Activated CD4-positive, alpha-beta T cell treated with anti-CD3 and anti-CD28 coated beads for 1 hour (primary cell): ENCODE results near the gene PTPRD.

ENCODE experiments used
- DNase-seq: peaks from one replicate; pipeline ENCODE4 v3.0.0-alpha.2; 2020

Gene PTPRD

GRCh38 chr9:8845808-8846207, 1767.0 kb downstream of the PTPRD start:
- DNase-seq = no peak

GRCh38 chr9:8845376-8845775, 1767.4 kb downstream of the PTPRD start:
- no peak for DNase-seq

DNA sequence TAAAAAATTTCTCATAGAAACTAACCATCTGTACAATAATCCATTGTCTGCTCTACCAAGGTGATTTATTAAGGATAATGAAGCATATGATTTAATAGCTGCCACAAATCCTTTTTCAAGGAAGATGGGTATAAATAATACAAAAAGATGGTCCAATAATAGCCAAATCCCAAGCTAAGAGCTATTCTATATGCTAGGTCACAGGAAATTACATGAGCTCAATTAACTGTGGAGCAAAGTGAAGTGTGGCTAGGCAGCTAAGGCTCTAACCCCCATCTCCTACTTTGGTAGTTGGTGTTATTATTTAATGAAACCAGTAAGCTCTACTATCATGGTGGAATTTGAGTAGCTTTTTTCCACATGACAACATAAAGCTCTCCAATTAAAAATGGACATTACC, 1768.3 kb downstream of the PTPRD start:
- DNase-seq = no peak

DNA sequence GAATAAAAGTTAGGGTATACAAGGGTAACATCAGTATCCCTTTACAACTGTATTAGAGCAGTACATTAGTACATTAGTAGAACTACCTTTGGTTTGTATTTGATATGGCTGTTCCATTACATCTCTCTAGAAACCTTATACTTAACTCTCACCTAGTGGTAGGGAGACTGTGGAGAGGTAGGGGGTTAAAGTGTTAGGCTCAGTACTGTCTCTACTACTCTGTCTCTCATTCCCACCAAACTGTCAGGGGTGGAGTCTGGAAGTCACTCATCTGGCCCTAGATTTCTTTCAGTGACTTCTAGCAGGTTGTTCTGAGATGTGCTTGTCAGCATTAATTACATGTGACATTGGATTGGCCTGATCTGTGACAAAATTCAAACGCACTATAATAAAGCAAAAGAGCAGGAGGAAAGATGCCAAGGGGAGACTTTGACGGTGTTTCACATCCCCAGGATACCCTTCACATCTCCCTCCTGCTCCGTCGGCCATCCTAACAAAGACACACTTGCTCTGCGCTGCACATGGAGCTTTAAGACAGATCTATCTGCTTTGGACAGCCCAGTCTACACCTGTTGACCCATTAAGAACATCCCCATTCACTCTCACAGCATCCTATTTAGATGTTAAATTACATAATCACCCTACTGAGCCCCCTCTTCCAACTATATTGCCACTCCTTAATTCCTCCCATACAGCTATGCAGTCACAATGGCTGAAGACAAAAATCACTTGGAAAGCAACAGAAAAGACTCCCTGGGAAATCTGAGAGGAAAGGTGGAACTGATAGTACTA, 1770.2 kb downstream of the PTPRD start:
- no peak for DNase-seq

- DNase-seq = no peak
Observed at GRCh38 chr9:8838136-8838535, 1774.7 kb downstream of the PTPRD start.

- no peak for DNase-seq
Observed at GRCh38 chr9:8835291-8835690, 1777.5 kb downstream of the PTPRD start.

DNA sequence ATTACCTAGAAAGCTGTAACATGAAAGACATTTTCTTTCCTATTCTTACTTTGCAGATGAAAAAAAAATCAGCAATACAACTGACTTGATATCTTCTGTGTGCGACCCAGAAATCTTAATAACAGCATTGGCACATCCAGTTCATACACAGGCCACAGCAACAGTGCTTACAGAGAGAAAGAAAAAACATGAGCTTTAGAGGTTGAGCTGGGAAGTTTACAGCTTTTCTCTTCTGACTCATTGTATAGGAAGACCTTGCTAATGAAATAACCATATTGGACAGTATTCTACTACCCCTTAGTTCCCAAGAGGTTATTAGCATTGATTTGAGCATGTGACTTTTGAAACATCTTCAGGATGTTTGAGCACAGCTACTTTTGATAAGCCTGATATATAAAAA, 1779.8 kb downstream of the PTPRD start:
- DNase-seq = no peak

- no peak for DNase-seq
Observed at GRCh38 chr9:8832386-8832785, 1780.4 kb downstream of the PTPRD start.

DNA sequence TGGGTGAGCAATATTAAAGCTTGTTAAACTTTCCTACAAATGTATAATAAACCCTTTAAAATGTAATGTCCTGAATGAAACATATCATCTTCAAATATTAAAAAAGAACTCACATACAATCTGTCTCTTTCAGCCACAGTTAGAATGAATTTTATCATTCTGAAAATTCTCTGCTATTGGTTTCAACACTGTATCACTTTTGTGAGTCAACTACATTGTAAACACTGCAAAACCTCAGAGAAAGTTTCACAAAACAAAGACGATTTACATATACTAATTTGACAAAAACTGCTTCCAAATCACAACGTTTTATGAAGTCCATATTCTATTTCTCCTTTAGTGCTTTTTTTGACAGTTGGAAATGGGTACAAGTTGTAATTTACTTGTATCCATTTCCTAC, 1781.2 kb downstream of the PTPRD start:
- DNase-seq = no peak

GRCh38 chr9:8826281-8826680, 1786.5 kb downstream of the PTPRD start:
- DNase-seq = no peak

DNA sequence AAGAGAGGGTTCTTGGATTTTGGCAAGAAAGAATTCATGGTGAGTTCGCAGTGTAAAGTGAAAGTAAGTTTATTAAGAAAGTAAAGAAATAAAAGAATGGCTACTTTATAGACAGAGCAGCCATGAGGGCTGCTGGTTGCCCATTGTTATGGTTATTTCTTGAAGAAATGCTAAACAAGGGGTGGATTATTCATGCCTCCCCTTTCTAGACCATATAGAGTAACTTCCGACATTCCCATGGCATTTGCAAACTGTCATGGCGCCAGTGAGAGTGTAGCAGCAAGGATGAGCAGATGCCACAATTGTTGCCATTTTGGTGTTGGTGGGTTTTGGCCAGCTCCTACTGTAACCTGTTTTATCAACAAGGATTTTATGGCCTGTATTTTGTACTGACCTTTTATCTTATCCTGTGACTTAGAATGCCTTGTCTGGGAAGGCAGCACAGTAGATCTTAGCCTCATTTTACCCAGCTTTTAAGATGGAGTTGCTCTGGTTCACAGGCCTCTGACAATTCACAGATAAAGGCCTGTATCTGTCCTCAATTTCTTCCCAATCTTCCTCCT, 1787.1 kb downstream of the PTPRD start:
- DNase-seq = no peak

GRCh38 chr9:8823131-8823895, 1789.5 kb downstream of the PTPRD start:
- DNase-seq = no peak

DNA sequence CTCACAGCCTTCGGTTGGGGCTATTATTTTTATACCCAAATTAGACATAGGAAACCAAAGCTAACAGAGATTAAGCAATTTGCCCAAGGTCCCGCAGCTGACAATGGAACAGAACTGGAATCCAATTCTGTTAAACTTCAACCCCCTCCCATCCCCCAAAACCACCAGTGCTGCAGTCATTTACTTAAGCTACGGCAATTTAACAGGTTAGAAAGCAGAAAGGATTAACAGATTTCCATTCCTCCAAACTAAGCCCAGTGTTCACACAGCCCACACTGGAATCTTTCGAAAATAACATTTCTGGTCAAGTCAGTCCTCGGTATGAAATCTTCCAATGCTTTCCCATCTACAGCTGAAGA, 1790.2 kb downstream of the PTPRD start:
- no peak for DNase-seq

- DNase-seq = no peak
Observed at GRCh38 chr9:8821910-8822666, 1790.7 kb downstream of the PTPRD start.

DNA sequence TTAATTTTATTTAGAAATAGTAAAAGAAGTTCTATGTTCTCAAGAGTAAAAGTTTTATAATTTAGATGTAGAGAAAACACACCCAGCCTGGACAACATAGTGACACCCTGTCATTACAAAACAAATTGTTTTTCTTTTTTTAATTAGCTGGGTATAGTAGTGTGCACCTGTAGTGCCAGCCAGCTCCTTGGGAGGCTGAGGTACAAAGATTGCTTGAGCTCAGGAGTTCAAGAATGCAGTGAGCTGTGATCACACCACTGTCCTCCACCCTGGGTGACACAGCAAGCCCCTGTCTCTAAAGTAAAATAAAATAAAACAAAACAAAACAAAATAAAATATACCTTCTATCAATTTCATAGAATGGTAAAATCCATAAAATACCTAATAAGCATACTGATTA, 1795.5 kb downstream of the PTPRD start:
- no peak for DNase-seq

DNA sequence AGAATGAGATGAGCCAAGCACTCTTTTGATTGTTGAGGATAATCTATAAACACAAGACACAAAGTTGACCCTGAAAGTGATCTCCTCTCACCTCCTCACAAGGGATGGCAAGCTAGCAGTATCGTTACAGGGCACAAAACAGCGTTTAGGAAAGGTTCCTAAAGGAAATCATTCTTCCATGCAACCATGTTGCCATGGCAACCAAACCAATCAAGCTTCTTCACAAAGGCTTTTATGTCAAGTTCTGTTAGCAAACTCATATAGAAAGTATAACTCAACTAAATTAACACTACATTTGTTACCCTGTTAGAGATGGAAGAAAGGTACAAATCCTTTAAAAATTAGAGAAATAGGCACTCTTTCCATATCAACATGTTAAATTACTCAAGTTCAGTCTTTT, 1796.4 kb downstream of the PTPRD start:
- no peak for DNase-seq

GRCh38 chr9:8815931-8816330, 1796.9 kb downstream of the PTPRD start:
- no peak for DNase-seq

DNA sequence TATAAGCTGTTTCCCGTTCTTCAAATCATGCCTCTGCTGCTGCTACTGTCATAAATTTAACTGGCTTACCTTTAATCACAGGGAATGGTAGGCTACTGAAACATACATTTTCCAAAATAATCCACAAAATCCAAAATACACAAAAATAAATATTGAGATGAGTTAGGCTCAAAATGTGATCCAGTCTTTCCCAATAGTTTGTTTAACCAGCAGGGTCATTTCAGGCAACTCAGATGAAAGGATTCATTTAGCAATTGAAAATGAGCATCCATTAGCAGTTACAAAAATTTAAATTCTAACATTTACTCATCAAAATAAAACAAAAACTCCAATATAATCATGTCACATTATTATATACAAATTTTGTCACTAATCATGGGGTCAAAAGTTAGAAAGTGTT, 1797.6 kb downstream of the PTPRD start:
- no peak for DNase-seq

DNA sequence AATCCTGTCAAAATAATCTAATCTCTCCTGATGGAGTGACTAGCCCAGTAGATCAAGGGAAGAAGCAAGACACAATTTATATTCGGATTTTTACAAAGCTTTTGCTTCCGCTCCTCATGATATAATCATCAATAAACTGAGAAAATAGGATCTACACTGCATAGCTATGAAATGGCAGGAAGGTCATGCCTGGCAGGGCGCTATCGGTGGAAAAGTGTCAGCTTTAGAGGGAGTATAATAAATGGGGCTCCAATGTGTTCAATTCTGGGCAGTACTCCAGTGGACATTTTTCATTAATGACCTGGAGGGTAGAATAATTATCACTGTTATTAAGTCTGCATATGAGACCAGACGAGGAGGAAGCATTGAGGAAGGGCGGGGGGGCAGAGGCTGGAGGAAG, 1799.9 kb downstream of the PTPRD start:
- DNase-seq = no peak

GRCh38 chr9:8809741-8810140, 1803.1 kb downstream of the PTPRD start:
- DNase-seq = no peak

- DNase-seq = no peak
Observed at GRCh38 chr9:8806150-8806549, 1806.7 kb downstream of the PTPRD start.

GRCh38 chr9:8804613-8805012, 1808.2 kb downstream of the PTPRD start:
- DNase-seq = no peak

DNA sequence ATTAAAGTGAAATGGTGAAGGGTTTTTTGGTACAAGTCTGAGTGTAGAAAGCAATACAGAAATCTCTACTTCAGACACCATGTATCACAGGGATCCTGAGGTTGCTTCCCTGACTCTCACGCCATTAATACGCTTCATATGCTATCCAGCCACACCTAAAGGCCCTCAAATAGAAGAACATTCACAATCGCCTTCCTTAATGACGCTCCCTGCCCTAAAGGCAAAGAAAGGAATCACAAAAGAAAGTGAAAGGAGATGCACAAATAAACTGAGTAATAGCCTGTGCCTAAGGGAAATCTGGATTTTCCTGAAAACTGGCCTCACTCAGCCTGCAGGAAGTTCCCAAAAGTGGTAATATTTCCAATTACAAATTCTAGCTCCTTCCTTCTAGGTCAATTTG, 1810.6 kb downstream of the PTPRD start:
- DNase-seq = no peak

- no peak for DNase-seq
Observed at GRCh38 chr9:8800196-8800595, 1812.6 kb downstream of the PTPRD start.
